ENCODE measurements around the gene CAMK2B.

- TF ChIP-seq CTCF (conservative IDR thresholded peaks at IDR 0.05) (no peak), ZFX (IDR thresholded peaks at IDR 0.05) (no peak)
Measured at GRCh38 chr7:44177570-44178131, 147.7 kb downstream of the CAMK2B start.
